CD4-positive, alpha-beta T cell treated with Interferon gamma for 1 hour (primary cell): ENCODE results near the gene AEBP2.
"Not testable (repeated sequence)": the region's sequence is repeated elsewhere in the genome, so short reads cannot be mapped to it uniquely, and the experiment has no call there.

Experiments used
- DNase-seq: peaks from one replicate; pipeline ENCODE4 v3.0.0-alpha.2; 2020

The AEBP2 gene

DNA sequence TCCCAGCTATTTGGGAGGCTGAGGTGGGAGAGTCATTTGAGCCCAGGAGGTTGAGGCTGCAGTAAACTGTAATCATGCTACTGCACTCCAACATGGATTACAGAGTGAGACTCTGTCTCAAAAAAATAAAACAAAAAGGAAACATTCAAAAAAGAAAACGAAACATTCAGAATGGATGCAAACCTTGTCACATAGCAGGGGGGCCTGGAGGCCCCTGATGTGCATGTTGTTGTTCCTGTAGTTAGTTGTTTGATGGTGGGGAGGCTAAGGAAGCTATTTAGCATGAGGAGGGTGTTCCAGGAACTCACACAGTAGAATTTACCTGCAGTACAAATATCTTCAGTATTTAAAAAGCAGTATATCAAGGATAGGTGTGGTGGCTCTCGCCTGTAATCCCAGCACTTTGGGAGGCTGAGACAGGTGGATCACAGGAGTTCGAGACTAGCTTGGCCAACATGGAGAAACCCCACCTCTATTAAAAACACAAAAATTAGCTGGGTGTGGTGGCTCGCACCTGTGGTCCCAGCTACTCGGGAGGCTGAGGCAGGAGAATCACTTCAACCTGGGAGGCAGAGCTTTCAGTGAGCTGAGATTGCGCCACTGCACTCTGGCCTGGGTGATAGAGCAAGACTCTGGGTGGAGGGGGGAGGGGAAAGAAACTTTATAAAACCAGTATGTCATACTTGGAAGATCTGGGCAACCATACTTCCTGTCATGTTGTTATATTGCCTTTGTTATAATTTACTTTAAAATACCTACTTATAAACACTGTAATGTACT is 17.6 kb upstream of the AEBP2 start:
- DNase-seq: no peak

DNA sequence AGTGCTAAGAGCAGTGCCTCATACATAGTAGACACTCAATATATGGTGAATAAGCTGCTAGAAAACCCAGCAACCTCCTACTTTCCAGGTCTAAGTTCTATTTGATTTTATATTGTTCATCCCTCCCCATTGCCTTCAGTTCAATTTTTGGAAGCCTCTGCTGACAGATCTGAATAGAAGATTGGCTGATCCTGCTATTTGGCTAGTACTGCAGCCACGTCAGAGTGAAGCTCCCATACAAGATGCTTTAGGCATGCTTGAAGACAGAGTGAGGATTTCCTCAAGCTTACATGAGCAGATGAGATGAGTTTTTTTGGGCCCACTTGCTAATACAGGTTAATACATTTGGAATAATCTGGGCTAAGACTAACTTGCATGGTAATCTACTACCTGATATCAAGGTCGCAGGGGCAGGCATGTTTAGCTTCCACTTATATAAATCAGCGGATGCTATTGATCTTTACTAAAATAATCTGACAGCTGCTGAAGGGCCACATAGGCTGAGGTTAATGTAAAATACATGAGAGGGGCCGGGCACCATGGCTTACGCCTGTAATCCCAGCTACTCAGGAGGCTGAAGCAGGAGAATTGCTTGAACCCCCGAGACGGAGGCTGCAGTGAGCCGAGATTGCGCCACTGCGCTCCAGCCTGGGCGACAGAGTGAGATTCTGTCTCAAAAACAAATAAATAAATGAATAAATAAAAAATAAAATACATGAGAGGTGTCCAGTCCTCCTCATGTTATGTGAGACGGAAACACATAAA is 15.9 kb upstream of the AEBP2 start:
- DNase-seq: no peak

DNA sequence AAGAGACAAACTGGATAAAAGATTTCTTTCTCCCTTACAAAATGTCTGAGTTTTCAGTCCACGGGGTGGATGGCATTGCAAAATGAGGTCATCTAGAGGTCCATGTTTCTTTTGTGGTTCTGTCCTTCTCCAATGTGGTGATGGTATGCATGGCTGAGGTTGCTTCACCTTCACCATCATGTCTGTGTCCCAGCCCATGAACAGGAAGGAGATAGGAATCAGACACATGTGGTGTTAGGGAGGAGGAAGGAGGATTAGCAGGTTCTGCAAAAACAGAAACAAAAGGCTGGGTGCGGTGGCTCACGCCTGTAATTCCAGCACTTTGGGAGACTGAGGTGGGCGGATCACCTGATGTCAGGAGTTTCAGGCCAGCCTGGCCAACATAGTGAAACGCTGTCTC is 11.0 kb upstream of the AEBP2 start:
- DNase-seq: no peak

DNA sequence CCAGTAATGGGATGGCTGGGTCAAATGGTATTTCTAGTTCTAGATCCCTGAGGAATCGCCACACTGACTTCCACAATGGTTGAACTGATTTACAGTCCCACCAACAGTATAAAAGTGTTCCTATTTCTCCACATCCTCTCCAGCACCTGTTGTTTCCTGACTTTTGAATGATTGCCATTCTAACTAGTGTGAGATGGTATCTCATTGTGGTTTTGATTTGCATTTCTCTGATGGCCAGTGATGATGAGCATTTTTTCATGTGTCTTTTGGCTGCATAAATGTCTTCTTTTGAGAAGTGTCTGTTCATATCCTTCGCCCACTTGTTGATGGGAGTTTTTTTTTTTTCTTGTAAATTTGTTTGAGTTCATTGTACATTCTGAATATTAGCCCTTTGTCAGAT is 9.8 kb upstream of the AEBP2 start:
- DNase-seq: not testable (repeated sequence)

DNA sequence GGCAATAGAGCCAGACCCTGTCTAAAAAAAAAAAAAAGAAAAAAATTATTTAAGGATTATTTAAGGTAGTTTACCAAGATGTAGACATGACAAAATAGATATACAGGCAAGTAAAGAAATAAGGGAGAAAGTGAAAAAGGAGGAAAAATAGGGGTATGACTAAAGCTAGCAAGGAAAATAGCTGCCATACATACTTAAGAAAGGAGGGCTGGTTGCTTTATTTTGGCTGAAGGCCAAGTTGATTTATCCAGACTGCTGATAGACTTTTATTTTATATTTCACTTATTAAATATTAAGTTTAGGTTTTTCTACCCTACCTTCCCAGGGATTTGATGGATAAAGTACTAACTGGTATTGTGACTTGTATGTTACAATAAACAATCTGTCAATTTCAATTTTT is 8.3 kb upstream of the AEBP2 start:
- no peak for DNase-seq

DNA sequence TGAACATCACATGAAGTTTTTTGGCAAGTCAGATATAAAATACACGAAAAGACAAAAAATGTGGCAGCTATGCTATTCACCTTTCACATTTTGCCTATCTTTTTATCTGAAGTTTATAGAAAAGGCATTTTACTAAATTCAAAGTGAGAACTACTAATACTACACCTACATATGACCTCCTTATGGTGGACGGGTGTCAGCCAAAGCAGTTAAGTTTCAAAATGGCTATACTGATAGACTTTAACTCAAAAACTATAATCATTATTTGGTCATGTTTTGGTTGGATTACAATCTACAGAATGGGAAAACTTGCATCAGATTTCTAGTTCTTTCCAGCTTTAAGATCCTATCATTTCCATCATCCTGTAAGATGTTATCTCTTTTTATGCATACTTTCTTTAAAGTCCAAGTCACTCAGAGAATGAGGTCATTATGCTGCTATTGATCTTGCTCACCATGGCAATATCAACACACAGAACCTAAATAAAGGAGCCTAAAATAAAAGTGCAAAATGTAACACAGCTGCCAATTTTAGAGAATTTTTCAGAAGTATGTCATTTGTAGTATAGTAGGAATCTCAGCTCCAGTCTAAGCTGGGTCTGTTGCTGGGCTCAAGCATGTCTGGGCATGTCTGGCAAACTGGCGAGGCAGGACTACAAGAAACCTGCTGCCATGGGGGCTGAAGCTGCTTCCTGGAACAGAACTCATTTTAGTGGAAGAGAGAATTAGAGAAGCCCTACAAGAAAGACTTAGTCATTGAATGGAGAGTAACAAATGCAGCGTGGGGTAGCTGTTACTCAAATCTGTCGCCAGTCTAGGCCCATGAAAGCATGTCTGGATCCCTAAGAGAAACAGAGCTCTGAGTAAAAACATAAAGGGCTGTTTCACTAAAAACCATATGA is 7.6 kb upstream of the AEBP2 start:
- no peak for DNase-seq

DNA sequence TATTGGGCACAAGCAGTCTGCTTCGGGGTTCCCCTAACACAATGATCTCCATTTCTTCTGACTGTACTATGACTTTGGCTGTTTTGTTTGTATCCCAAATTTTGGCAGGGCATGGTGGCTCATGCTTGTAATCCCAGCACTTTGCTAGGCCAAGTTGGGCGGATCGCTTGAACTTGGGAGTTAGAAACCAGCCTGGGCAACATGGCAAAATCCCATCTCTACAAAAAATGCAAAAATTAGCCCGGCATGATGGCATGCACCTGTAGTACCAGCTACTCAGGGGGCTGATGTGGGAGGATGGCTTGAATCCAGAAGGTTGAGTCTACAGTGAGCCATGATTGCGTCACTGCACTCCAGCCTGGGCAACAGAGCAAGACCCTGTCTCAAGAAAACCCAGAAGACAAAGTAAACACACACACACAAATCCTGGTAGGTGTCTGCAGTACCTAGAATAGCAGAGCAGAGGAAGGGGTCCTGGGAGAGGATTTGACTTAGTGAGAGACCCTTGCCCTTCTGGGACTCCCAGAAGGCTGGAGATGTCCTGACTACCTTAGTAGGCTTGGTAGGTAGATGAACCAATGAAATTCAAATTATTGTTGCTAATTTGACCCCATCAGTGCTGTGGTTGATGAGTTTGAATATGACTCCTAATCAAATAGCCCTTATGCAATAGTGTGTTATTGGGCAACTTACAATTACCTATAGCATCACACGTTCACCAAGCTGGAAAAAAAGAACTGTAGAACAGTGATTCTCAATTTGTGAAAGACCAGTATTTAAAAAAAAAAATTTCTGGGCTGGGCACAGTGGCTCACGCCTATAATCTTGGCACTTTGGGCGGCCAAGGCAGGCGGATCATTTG is 6.8 kb upstream of the AEBP2 start:
- DNase-seq: no peak

DNA sequence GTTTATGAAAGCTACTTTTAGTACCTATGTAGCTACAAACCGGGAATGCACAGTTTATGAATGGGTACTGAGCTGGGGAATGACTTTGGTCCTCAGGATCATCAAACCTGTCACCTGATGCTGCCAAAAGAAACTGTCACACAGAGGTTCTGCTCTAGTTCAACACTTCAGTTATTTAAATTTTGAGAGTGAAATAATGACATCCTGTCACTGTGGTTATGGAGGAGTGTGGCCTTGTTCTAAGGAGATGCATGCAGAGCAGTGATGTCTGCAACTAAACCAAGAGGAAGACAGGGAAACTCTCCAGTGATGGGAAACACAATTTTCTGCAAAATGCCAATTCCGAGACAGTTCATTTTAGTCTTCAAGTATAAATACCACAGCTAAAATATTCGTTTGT is 4.8 kb upstream of the AEBP2 start:
- no peak for DNase-seq

DNA sequence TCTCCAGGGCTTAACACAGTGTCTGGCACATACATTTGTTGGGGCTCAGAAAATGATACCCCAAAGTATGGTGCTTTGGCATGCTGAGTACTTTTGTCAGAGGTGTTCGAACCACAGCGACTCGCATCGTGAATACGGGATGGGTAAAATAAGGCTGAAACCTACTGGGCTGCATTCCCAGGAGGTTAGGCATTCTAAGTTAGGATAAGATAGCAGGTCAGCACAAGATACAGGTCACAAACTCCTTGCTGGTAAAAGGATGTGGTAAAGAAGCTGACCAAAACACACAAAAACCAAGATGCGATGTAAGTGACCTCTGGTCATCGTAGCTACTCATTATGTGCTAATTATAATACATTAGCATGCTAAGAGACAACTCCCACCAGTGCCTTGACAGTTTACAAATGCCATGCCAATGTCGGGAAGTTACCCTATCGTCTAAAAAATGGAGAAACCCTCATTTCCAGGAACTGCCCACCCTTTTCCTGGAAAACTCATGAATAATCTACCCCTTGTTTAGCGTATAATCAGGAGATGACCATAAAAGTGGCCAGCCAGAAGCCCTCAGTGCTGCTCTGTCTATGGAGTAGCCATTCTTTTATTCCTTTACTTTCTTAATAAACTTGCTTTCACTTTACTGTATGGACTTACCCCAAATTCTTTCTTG is 3.3 kb upstream of the AEBP2 start:
- no peak for DNase-seq

DNA sequence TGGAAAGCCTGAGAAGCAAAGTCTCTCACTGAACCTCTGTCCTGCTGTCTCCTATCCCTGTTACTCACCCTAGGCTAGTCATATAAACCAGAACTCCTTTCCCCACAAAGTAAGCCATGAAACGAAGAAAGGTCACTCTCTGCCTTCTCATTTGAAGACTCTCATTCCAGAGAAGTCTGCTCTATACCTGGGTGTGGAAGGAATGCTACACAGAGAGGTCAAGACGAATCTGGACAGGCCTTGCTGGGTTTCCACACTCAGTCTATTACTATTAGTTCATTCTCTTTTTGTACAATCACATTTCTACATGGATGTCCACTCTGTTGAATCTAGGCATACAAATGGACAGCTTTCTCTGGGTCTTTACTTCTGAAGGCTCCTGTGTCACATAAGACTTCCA is 2.4 kb upstream of the AEBP2 start:
- no peak for DNase-seq

DNA sequence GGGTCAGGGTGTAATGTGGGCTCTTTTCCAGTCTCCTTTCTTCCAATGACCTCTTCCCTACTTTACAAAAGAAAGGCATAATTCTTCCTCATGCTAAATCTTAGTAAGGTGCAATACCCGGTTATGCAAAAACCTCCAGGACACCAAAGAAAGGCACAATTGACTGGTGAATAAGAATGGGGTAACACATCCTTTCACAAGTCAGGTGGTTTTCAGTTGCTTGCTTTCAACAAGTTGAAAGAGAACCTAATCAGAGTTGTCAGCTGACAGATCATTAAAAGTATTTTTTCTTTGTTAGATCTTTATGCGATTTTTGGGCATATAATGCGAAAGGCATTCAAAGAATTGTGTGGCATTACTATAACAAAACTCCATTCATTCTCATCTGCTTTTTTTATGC is 1.3 kb upstream of the AEBP2 start:
- DNase-seq: no peak

DNA sequence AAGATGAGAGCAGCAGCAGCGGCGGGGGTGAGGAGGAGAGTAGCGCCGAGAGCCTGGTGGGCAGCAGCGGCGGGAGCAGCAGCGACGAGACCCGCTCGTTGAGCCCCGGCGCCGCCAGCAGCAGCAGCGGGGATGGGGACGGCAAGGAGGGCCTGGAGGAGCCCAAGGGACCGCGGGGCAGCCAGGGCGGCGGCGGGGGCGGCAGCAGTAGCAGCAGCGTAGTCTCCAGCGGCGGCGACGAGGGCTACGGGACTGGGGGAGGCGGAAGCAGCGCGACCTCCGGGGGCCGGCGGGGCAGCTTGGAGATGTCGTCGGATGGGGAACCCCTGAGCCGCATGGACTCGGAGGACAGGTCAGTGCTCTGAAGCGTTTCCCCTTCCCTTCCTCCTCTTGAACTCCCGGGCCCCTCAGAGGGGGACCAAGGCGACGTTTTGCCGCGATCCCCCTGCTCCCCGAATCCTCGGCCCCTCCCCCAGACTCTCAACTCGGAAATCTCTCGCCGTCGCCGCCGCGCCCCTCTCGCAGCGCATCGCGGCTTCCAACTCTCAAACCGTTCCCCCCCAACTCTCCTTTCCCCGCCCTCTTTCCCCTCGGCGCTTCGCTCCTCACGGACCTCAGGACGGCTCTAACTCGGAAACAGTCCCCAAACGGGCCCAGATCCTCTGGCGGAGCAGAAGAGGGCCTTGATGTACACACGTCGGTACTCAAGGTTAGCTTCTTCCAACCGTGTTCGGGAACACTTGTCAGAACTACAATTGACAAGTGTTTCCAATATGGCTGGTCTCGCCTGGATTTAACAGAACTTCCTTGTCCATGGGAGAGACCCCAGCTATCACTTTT is 947 bp downstream of the AEBP2 start:
- DNase-seq: peak; percentile 44

DNA sequence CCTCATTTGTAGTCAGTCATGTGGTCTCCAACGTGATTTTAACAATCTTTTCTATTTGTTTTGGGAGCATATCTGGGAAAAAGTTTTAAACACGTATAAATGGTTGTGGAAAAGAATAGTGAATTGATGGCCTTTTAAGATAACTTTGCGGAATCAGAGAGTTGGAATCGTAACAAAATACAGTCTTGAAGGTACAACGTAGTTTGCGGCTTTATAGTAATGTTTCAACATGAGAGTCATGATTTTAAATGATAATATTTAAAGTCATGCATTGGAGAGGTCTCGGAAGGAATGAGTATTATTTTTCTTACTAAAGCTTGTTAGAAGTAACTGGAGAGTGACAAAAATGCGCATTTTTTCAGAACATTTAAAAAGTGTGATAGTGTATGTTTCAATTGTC is 1.6 kb downstream of the AEBP2 start:
- no peak for DNase-seq

DNA sequence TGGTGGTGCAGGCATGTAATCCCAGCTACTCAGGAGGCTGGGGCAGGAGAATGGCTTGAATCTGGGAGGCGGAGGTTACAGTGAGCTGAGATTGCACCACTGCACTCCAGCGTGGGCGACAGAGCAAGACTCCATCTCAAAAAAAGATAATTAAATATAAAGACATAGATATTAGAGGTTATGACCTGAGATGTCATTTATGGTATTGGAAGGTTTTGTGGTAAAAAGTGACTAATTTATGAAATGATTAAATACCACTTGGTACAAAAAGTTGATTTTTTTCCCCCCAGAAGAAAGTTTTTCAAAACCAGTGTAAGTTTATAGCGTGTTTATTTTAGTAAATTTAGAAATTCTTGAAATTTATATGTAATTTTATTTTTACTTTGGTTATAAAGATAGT is 4.3 kb downstream of the AEBP2 start:
- DNase-seq: no peak

DNA sequence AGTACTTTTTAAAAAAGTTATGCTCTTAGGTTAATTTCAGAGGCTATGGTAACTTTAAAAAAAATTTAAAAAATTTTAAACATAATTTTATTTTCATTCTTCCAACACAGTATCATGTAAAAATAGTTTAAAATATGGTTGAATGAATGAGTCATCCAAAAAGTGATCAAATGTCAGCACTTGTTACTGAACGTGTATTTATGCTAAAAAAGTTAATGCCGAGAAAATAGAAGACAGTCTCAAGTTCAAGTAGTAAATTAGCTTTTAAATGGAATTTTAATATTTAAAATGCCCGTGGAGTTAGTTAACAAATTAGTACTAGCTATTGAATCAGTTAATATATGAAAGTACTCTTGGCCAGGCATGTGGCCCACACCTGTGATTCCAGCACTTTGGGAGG is 4.8 kb downstream of the AEBP2 start:
- no peak for DNase-seq

DNA sequence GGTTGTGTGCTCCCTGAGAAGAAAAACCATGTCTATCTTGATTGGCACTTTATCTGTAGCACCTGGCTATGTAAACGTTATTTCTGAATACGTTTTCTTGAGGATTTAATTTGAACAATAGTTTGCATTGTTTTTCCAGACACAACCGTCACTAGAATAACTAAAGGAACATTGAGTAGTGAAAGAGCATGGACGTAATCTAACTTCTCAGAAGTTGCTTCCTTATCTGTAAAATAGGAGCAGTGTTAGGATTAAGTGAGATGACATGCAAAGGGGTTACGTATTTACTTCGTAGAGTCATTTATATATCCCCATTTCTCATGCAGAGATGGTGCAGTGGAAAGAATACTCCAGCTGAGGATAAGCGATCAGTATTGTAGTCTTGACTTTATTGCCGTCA is 8.1 kb downstream of the AEBP2 start:
- DNase-seq: no peak

DNA sequence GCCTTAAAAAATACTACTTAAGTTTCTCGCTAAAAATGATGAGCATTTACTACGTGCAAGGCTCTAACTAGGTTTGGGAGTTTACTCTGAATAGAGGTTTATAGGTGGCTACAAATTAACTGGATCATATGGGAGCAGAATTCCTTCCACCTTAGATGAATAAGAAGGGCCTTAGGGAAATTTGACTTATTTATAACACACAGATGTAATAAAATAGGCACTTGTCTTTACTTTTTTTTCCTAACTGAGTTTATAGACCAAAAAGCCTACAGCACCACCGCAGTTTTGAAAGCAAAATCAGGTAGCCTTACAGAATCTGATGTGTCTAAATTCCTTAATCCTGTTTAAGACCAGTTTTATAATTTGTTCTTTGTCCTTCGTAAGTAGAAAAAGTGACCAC is 10.5 kb downstream of the AEBP2 start:
- DNase-seq: no peak

DNA sequence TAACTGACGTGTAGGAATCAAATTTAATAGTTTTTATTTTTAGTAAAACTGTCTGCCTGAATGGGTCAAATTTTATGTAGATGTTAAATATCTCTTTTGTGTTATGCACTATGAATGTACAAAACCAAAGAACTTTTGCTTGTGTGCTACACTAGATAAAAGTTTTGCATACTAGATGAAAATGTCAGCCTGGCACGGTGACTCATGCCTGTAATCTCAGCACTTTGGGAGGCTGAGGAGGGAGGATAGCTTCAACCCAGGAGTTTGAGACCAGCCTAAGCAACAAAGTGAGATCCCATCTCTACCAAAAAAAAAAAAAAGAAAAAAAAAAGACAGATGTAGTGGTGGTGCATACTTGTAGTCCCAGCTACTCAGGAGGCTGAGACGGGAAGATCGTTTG is 11.1 kb downstream of the AEBP2 start:
- DNase-seq: no peak

DNA sequence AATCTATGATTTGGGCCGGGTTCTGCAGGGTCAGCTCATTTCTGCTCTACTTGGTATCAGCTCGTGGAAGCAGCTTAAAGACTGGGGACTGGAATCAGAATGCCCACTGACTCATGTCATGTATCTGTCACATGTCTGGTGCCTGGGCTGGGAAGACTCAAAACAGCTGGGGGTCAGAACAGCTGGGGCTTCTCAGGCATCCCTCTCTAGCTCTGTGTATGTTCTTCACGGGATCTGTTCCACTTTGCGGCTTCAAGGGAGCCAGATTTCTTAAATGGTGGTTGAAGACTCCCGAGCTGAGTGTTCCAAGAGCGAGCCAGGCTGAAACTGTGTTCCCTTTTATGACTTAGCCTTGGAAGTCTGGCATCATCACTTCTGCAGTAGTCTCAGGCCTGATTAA is 11.9 kb downstream of the AEBP2 start:
- no peak for DNase-seq

DNA sequence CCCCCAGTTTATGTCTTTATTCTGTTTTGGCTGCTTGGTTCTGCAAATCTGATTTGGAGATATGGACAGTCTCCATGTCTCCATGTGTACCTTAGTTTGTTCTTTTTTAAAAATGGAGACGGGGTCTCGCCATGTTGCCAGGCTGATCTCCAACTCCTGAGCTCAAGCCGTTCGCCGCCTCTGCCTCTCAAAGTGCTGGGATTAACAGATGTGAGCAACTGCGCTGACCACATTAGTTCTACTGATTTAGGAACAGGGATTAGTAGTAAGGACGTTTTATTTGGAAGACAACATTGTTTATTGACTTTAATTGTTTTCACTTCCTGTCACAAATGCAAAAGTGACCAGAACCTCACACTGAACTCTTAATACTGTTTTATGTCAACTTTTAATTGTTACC is 14.7 kb downstream of the AEBP2 start:
- no peak for DNase-seq

DNA sequence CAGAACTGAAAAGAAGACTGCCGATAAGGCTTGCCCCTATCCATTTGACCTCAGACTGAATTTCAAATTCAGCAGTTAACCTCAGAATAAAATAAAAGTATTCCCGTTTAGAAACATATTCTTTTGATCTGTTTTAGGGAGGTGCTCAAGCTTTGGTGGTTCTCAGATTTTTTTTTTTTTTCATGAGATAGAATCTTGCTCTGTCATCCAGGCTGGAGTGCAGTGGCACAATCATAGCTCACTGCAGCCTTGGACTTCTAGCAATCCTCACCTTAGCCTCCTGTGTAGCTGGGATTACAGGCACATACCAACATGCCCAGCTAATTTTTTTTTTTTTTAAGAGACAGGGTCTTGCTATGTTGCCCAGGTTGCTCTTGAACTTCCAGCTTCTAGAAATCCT is 15.5 kb downstream of the AEBP2 start:
- DNase-seq: no peak
